ENCODE results near the gene ABCC4. TPM values are rescaled to one million over a fixed set of nuclear protein-coding genes. Genes with fewer than 3 reads are reported as not detected.

The ABCC4 gene
- total RNA-seq, 5 donors from 2014 or later (not counting 1 experiment from before 2014, with no cell fraction given) = 8.9 to 12.5 (median 9.5) TPM

DNA sequence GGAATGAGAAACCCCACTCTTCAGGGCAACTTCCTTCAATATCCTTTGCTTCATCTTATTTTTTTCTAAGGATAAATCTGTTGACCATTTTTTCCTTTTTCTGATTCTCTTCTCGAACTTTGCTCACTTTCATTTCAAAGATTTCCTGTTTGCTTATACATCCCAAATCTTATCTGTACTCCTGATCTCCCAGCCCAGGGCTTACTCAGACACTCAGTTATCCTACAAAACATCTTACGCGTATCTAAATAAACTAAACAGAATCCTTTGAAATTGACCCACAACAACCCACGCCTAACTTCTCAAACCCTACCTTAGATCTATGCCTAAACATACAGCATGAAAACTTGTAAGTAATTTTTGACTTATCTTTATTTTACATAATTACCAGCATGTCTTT lies 179.2 kb downstream of the ABCC4 start:
- POLR2A ChIA-PET = no interaction called here
- Histone ChIP-seq H3K4me3 (ENCODE audit: control insufficient read depth in 1 of 2, extremely low read depth in 1 of 2, low read length in 1 of 2) (no peak overlapping the region), H3K36me3 (ENCODE audit: control insufficient read depth in 2 of 2, extremely low read depth in 1 of 2, insufficient read depth in 1 of 2, low read length in 1 of 2) (no peaks in the 10 kb centered on the region), H3K4me1 (ENCODE audit: control insufficient read depth in 1 of 2, extremely low read depth in 1 of 2, insufficient read depth in 2 of 2, low read length in 2 of 2) (peaks cover 0 to 3% of the 10 kb centered on the region in 2 experiments), H3K27ac (ENCODE audit: low read length) (no peak overlapping the region), H3K9me3 (no peaks in the 10 kb centered on the region), H3K27me3 (replicated peaks in 1 of 2; ENCODE audit: control insufficient read depth in 2 of 2, extremely low read depth in 1 of 2, insufficient read depth in 2 of 2, low read length in 1 of 2) (no peaks in the 10 kb centered on the region)
- Mint-ChIP-seq H3K36me3 (peaks cover 44% of the 10 kb centered on the region), H3K4me3 (peak overlapping the region in 1 of 3 donors; percentile 4), H3K27ac (peak overlapping the region; percentile 8 to 62), H3K9me3 (no peaks in the 10 kb centered on the region), H3K4me1 (peaks cover 14 to 21% (median 18%) of the 10 kb centered on the region in 3 donors), H3K27me3 (no peaks in the 10 kb centered on the region)
- 17% methylated on average over 1 of the region's 4 CpGs for WGBS (ENCODE audit: insufficient coverage)
- CTCF ChIA-PET = no interaction called here
- ATAC-seq (replicated peaks in 1 of 4) = no peak
- DNase-seq = no peak

DNA sequence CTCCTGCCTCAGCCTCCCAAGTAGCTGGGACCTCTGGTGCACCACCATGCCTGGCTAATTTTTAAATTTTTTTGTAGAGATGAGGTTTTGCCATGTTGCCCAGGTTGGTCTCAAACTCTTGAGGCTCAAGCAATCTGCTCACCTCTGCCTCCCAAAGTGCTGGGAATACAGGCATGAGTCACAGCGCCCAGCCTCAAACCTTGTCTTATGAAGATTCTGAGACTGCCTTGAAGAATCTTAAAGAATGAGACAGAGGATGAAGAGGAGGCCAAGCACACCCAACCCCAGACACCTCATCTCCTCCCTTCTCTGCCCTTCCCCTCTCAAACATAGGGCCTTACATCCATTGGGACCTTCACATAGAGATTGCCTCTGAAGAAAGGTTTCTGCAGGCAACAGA lies 179.7 kb downstream of the ABCC4 start:
- Histone ChIP-seq H3K4me3 (ENCODE audit: control insufficient read depth in 1 of 2, extremely low read depth in 1 of 2, low read length in 1 of 2) (no peak overlapping the region), H3K4me1 (ENCODE audit: control insufficient read depth in 1 of 2, extremely low read depth in 1 of 2, insufficient read depth in 2 of 2, low read length in 2 of 2) (peaks cover 0 to 3% of the 10 kb centered on the region in 2 experiments), H3K27me3 (replicated peaks in 1 of 2; ENCODE audit: control insufficient read depth in 2 of 2, extremely low read depth in 1 of 2, insufficient read depth in 2 of 2, low read length in 1 of 2) (no peaks in the 10 kb centered on the region), H3K9me3 (no peaks in the 10 kb centered on the region), H3K36me3 (ENCODE audit: control insufficient read depth in 2 of 2, extremely low read depth in 1 of 2, insufficient read depth in 1 of 2, low read length in 1 of 2) (peaks cover 0 to 3% of the 10 kb centered on the region in 2 donors), H3K27ac (ENCODE audit: low read length) (no peak overlapping the region)
- ChIA-PET POLR2A (interaction anchor here in 1 of 2 donors (0.6 kb wide), 1 partner anchor 43 kb away, joined by 3 read pairs; no protein-coding TSS in a partner anchor), CTCF (no interaction called here)
- H3K4me1 Mint-ChIP-seq = peaks cover 14 to 21% (median 18%) of the 10 kb centered on the region in 3 donors
- WGBS (ENCODE audit: insufficient coverage) = no CpG with 5 or more reads among the region's 1 CpG
- no peak overlapping the region for H3K4me3 Mint-ChIP-seq
- H3K27me3 Mint-ChIP-seq = no peaks in the 10 kb centered on the region
- no peak for DNase-seq
- H3K27ac Mint-ChIP-seq = peak overlapping the region in 1 of 2 donors; percentile 62
- ATAC-seq (replicated peaks in 1 of 4) = no peak
- peaks cover 44% of the 10 kb centered on the region for H3K36me3 Mint-ChIP-seq
- H3K9me3 Mint-ChIP-seq = no peaks in the 10 kb centered on the region

- no peaks in the 10 kb centered on the region for H3K9me3 Mint-ChIP-seq
- 94% methylated on average over 2 of the region's 2 CpGs for WGBS (ENCODE audit: insufficient coverage)
- H3K27me3 Mint-ChIP-seq = no peaks in the 10 kb centered on the region
- Histone ChIP-seq H3K36me3 (ENCODE audit: control insufficient read depth in 2 of 2, extremely low read depth in 1 of 2, insufficient read depth in 1 of 2, low read length in 1 of 2) (peaks cover 0 to 3% of the 10 kb centered on the region in 2 donors), H3K27ac (ENCODE audit: low read length) (no peak overlapping the region), H3K4me3 (ENCODE audit: control insufficient read depth in 1 of 2, extremely low read depth in 1 of 2, low read length in 1 of 2) (no peak overlapping the region), H3K4me1 (ENCODE audit: control insufficient read depth in 1 of 2, extremely low read depth in 1 of 2, insufficient read depth in 2 of 2, low read length in 2 of 2) (peaks cover 0 to 3% of the 10 kb centered on the region in 2 experiments), H3K9me3 (no peaks in the 10 kb centered on the region), H3K27me3 (replicated peaks in 1 of 2; ENCODE audit: control insufficient read depth in 2 of 2, extremely low read depth in 1 of 2, insufficient read depth in 2 of 2, low read length in 1 of 2) (no peaks in the 10 kb centered on the region)
- ATAC-seq (replicated peaks in 1 of 4) (no peak), DNase-seq (no peak)
- no peak overlapping the region for H3K4me3 Mint-ChIP-seq
- H3K4me1 Mint-ChIP-seq = peaks cover 14 to 21% (median 18%) of the 10 kb centered on the region in 3 donors
- POLR2A ChIA-PET = interaction anchor here in 1 of 2 donors (0.6 kb wide), 1 partner anchor 205 kb away, joined by 3 read pairs; no protein-coding TSS in a partner anchor
- H3K27ac Mint-ChIP-seq = no peak overlapping the region
- H3K36me3 Mint-ChIP-seq = peaks cover 46% of the 10 kb centered on the region
- CTCF ChIA-PET = no interaction called here
These were observed 180.6 kb downstream of the ABCC4 start for GRCh38 chr13:95120650-95121049.

GRCh38 chr13:95118541-95119324 lies 182.5 kb downstream of the ABCC4 start:
- Mint-ChIP-seq H3K27ac (no peak overlapping the region), H3K27me3 (no peaks in the 10 kb centered on the region), H3K4me3 (no peak overlapping the region), H3K9me3 (no peaks in the 10 kb centered on the region), H3K36me3 (peaks cover 50% of the 10 kb centered on the region), H3K4me1 (peaks cover 14 to 21% (median 16%) of the 10 kb centered on the region in 3 donors)
- H3K27me3 ChIP-seq (replicated peaks in 1 of 2; ENCODE audit: control insufficient read depth in 2 of 2, extremely low read depth in 1 of 2, insufficient read depth in 2 of 2, low read length in 1 of 2) = no peaks in the 10 kb centered on the region
- H3K36me3 ChIP-seq (ENCODE audit: control insufficient read depth in 2 of 2, extremely low read depth in 1 of 2, insufficient read depth in 1 of 2, low read length in 1 of 2) = peaks cover 0 to 3% of the 10 kb centered on the region in 2 donors
- ATAC-seq (replicated peaks in 1 of 4) = no peak
- ChIA-PET POLR2A (no interaction called here), CTCF (no interaction called here)
- no peak overlapping the region for H3K27ac ChIP-seq (ENCODE audit: low read length)
- no peak overlapping the region for H3K4me3 ChIP-seq (ENCODE audit: control insufficient read depth in 1 of 2, extremely low read depth in 1 of 2, low read length in 1 of 2)
- peaks cover 0 to 3% of the 10 kb centered on the region in 2 experiments for H3K4me1 ChIP-seq (ENCODE audit: control insufficient read depth in 1 of 2, extremely low read depth in 1 of 2, insufficient read depth in 2 of 2, low read length in 2 of 2)
- WGBS (ENCODE audit: insufficient coverage) = 99% methylated on average over 7 of the region's 8 CpGs
- DNase-seq = no peak
- no peaks in the 10 kb centered on the region for H3K9me3 ChIP-seq

DNA sequence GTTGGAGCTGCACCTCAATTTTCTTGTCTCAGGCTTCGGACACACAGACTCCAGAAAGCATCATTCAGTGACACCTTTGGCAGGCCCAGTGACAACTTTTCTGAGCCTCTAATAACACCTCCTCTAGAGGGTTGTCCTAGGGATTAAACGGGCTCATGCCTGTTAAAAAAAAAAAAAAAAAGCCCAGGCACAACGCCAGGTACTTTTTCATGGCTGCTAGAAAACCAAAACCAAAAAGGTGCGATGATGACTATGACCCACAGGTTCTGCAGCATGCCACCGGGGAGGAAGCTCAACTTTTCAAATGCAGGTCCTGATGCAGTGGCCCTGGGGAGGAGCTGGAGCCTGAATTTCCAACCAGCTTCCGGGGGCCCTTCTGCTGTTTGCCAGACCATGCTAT lies 184.2 kb downstream of the ABCC4 start:
- Histone ChIP-seq H3K36me3 (ENCODE audit: control insufficient read depth in 2 of 2, extremely low read depth in 1 of 2, insufficient read depth in 1 of 2, low read length in 1 of 2) (peaks cover 0 to 3% of the 10 kb centered on the region in 2 donors), H3K27me3 (replicated peaks in 1 of 2; ENCODE audit: control insufficient read depth in 2 of 2, extremely low read depth in 1 of 2, insufficient read depth in 2 of 2, low read length in 1 of 2) (no peaks in the 10 kb centered on the region), H3K4me1 (ENCODE audit: control insufficient read depth in 1 of 2, extremely low read depth in 1 of 2, insufficient read depth in 2 of 2, low read length in 2 of 2) (peaks cover 0 to 3% of the 10 kb centered on the region in 2 experiments), H3K9me3 (no peaks in the 10 kb centered on the region), H3K4me3 (ENCODE audit: control insufficient read depth in 1 of 2, extremely low read depth in 1 of 2, low read length in 1 of 2) (no peak overlapping the region), H3K27ac (ENCODE audit: low read length) (no peak overlapping the region)
- POLR2A ChIA-PET = interaction anchor here (0.6 to 0.7 kb wide), 3 partner anchors 264 to 1003 kb away, joined by 3 to 6 read pairs (median 5); no protein-coding TSS in a partner anchor
- no peak overlapping the region for H3K4me3 Mint-ChIP-seq
- H3K4me1 Mint-ChIP-seq = peaks cover 4 to 11% (median 5%) of the 10 kb centered on the region in 3 donors
- ATAC-seq (replicated peaks in 1 of 4) = no peak
- H3K36me3 Mint-ChIP-seq = peaks cover 43% of the 10 kb centered on the region
- H3K27me3 Mint-ChIP-seq = no peaks in the 10 kb centered on the region
- CTCF ChIA-PET = interaction anchor here in 1 of 2 donors (1.6 kb wide), 1 partner anchor 72 kb away, joined by 4 read pairs; no protein-coding TSS in a partner anchor
- no peaks in the 10 kb centered on the region for H3K9me3 Mint-ChIP-seq
- no peak overlapping the region for H3K27ac Mint-ChIP-seq
- no peak for DNase-seq
- 59% methylated on average over 4 of the region's 6 CpGs for WGBS (ENCODE audit: insufficient coverage)

DNA sequence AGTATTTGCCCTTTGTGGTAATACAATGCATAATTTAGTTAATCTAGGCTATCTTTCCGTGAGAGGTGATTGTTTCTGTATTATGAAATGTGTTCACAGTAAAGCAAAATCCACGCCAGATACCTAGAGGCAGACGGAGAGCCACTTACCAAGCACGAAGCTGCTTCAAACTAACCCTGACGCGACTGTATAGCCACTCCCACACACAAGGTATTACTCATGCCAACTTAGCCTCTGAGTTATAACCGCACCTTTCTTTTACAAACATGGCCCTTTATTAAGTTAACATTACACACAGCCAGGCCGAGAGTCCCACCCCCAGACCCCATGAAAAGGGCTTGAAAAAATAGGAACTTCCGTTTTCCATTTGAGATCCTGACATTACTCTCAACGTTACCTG lies 185.7 kb downstream of the ABCC4 start:
- no peak overlapping the region for H3K27ac Mint-ChIP-seq
- Histone ChIP-seq H3K36me3 (ENCODE audit: control insufficient read depth in 2 of 2, extremely low read depth in 1 of 2, insufficient read depth in 1 of 2, low read length in 1 of 2) (peaks cover 0 to 3% of the 10 kb centered on the region in 2 donors), H3K9me3 (no peaks in the 10 kb centered on the region), H3K27ac (ENCODE audit: low read length) (no peak overlapping the region), H3K4me3 (ENCODE audit: control insufficient read depth in 1 of 2, extremely low read depth in 1 of 2, low read length in 1 of 2) (no peak overlapping the region), H3K27me3 (replicated peaks in 1 of 2; ENCODE audit: control insufficient read depth in 2 of 2, extremely low read depth in 1 of 2, insufficient read depth in 2 of 2, low read length in 1 of 2) (no peaks in the 10 kb centered on the region), H3K4me1 (ENCODE audit: control insufficient read depth in 1 of 2, extremely low read depth in 1 of 2, insufficient read depth in 2 of 2, low read length in 2 of 2) (no peaks in the 10 kb centered on the region)
- no peaks in the 10 kb centered on the region for H3K27me3 Mint-ChIP-seq
- ChIA-PET POLR2A (no interaction called here), CTCF (interaction anchor here in 1 of 2 donors (0.7 kb wide), 1 partner anchor 654 kb away, joined by 4 read pairs; no protein-coding TSS in a partner anchor)
- peaks cover 37% of the 10 kb centered on the region for H3K36me3 Mint-ChIP-seq
- ATAC-seq (replicated peaks in 1 of 4) (no peak), DNase-seq (no peak)
- 95% methylated on average over 4 of the region's 10 CpGs for WGBS (ENCODE audit: insufficient coverage)
- no peaks in the 10 kb centered on the region for H3K9me3 Mint-ChIP-seq
- no peak overlapping the region for H3K4me3 Mint-ChIP-seq
- no peaks in the 10 kb centered on the region for H3K4me1 Mint-ChIP-seq

Measured in T-cell (primary cell).